ENCODE results near the gene PCARE.
"Not testable (repeated sequence)": the region's sequence is repeated elsewhere in the genome, so short reads cannot be mapped to it uniquely, and the experiment has no call there.

DNA sequence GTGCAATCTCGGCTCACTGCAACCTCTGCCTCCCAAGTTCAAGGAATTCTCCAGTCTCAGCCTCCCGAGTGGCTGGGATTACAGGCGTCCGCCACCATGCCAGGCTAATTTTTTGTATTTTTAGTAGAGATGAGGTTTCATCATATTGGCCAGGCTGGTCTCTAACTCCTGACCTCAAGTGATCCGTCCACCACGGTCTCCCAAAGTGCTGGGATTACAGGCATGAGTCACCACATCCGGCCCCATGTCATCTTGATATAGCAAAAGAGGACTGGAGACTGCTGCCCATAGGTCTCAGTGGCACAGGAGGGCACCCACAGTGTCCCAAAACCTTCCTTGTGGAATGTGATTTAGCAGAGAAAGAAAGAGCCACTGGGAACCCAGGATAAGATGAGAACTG, 16.0 kb upstream of the PCARE start:
- not testable (repeated sequence) for TF ChIP-seq EZH2 (IDR thresholded peaks at IDR 0.05; ENCODE audit: low read depth, unreplicated experiment); JUNB (IDR thresholded peaks at IDR 0.05; ENCODE audit: unreplicated experiment); EZH2phosphoT487 (IDR thresholded peaks at IDR 0.05; ENCODE audit: unreplicated experiment)
- TF ChIP-seq, protein P1, sequence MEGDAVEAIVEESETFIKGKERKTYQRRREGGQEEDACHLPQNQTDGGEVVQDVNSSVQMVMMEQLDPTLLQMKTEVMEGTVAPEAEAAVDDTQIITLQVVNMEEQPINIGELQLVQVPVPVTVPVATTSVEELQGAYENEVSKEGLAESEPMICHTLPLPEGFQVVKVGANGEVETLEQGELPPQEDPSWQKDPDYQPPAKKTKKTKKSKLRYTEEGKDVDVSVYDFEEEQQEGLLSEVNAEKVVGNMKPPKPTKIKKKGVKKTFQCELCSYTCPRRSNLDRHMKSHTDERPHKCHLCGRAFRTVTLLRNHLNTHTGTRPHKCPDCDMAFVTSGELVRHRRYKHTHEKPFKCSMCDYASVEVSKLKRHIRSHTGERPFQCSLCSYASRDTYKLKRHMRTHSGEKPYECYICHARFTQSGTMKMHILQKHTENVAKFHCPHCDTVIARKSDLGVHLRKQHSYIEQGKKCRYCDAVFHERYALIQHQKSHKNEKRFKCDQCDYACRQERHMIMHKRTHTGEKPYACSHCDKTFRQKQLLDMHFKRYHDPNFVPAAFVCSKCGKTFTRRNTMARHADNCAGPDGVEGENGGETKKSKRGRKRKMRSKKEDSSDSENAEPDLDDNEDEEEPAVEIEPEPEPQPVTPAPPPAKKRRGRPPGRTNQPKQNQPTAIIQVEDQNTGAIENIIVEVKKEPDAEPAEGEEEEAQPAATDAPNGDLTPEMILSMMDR (conservative IDR thresholded peaks at IDR 0.05; ENCODE audit: low read depth in 2 of 2) = not testable (repeated sequence)
- TF ChIP-seq, protein P2, sequence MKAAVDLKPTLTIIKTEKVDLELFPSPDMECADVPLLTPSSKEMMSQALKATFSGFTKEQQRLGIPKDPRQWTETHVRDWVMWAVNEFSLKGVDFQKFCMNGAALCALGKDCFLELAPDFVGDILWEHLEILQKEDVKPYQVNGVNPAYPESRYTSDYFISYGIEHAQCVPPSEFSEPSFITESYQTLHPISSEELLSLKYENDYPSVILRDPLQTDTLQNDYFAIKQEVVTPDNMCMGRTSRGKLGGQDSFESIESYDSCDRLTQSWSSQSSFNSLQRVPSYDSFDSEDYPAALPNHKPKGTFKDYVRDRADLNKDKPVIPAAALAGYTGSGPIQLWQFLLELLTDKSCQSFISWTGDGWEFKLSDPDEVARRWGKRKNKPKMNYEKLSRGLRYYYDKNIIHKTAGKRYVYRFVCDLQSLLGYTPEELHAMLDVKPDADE (IDR thresholded peaks at IDR 0.05) = not testable (repeated sequence)
- TF ChIP-seq, protein P3, sequence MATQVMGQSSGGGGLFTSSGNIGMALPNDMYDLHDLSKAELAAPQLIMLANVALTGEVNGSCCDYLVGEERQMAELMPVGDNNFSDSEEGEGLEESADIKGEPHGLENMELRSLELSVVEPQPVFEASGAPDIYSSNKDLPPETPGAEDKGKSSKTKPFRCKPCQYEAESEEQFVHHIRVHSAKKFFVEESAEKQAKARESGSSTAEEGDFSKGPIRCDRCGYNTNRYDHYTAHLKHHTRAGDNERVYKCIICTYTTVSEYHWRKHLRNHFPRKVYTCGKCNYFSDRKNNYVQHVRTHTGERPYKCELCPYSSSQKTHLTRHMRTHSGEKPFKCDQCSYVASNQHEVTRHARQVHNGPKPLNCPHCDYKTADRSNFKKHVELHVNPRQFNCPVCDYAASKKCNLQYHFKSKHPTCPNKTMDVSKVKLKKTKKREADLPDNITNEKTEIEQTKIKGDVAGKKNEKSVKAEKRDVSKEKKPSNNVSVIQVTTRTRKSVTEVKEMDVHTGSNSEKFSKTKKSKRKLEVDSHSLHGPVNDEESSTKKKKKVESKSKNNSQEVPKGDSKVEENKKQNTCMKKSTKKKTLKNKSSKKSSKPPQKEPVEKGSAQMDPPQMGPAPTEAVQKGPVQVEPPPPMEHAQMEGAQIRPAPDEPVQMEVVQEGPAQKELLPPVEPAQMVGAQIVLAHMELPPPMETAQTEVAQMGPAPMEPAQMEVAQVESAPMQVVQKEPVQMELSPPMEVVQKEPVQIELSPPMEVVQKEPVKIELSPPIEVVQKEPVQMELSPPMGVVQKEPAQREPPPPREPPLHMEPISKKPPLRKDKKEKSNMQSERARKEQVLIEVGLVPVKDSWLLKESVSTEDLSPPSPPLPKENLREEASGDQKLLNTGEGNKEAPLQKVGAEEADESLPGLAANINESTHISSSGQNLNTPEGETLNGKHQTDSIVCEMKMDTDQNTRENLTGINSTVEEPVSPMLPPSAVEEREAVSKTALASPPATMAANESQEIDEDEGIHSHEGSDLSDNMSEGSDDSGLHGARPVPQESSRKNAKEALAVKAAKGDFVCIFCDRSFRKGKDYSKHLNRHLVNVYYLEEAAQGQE (IDR thresholded peaks at IDR 0.05; ENCODE audit: unreplicated experiment) = not testable (repeated sequence)
